Uterus (tissue), 4 donors: ENCODE results near the gene ASPSCR1. TPM values are rescaled to one million over a fixed set of nuclear protein-coding genes. Genes with fewer than 3 reads are reported as not detected.

ENCODE experiments used
- DNase-seq, 2 donors: peaks; one replicate each; pipeline ENCODE4 v3.0.0-alpha.2; 2019 to 2020
- H3K27ac ChIP-seq, 2 donors: fragments of 200-600 bp; sonication (generic); 1 replicate in 1 of 2; 2 replicates in 1 of 2; pipeline ENCODE4 v1.5.1; 2016 to 2018
- H3K27me3 ChIP-seq, 2 donors: fragments of 200-600 bp; sonication (generic); one replicate each; pipeline ENCODE4 v1.5.1; 2018 to 2019; ENCODE audit warnings: control low read depth in 1 of 2
- H3K36me3 ChIP-seq, 2 donors: fragments of 200-600 bp; sonication (generic); one replicate each; pipeline ENCODE4 v1.5.1; 2019; ENCODE audit warnings: control low read depth in 1 of 2
- H3K4me1 ChIP-seq, 2 donors: fragments of 200-600 bp; sonication (generic); one replicate each; pipeline ENCODE4 v1.5.1; 2018 to 2019; ENCODE audit warnings: control low read depth in 1 of 2
- H3K4me3 ChIP-seq, 2 donors: fragments of 200-600 bp; sonication (generic); 1 replicate in 1 of 2; 2 replicates in 1 of 2; pipeline ENCODE4 v1.5.1; 2018 to 2019; ENCODE audit warnings: mild to moderate bottlenecking in 1 of 2
- H3K9me3 ChIP-seq, 2 donors: fragments of 200-600 bp; sonication (generic); one replicate each; pipeline ENCODE4 v1.5.1; 2019; ENCODE audit warnings: control low read depth in 1 of 2
- POLR2A ChIP-seq, 2 donors: fragments of 450-650 bp; IDR thresholded peaks; one replicate each; pipeline ENCODE4 v1.6.1; 2016; ENCODE audit warnings: antibody characterized with exemption in 2 of 2, mild to moderate bottlenecking in 1 of 2, moderate library complexity in 1 of 2
- intact Hi-C: fragments of 100-400 bp; cut with DNase I; formaldehyde crosslinking; loops from one replicate; pipeline ENCODE4 v1.15.1; 2023; ENCODE audit warnings: low total_unique reads
- total RNA-seq, 4 donors: library from RNA; depleted of rRNA in 3 of 4; stranded (reverse); fragments of >200 nt in 3 of 4; gene quantifications; one replicate each; pipeline versions ENCODE4 v1.1.0 to v1.2.4, GENCODE V29; 2014 to 2023
- TF ChIP-seq, protein P1 (sequence below), 4 experiments: fragments of 200-600 bp in 2 of 4; fragments of 450-650 bp in 2 of 4; sonication (generic) in 2 of 4; IDR thresholded peaks; one replicate each; pipeline ENCODE4 v1.5.1; 2016 to 2019; ENCODE audit warnings: antibody characterized with exemption in 4 of 4, mild to moderate bottlenecking in 2 of 4, moderate library complexity in 1 of 4
- donor health status: DM: yes; HTN: yes; CAD: no.

The ASPSCR1 gene
- total RNA-seq, 4 donors from 2014 or later = 3.5 to 34.2 (median 13.6) TPM

GRCh38 chr17:81939881-81940385 lies 37.5 kb upstream of the ASPSCR1 start:
- H3K4me3 ChIP-seq = no peak overlapping the region
- TF ChIP-seq POLR2A (IDR thresholded peaks at IDR 0.05) = no peak
- TF ChIP-seq, protein P1, sequence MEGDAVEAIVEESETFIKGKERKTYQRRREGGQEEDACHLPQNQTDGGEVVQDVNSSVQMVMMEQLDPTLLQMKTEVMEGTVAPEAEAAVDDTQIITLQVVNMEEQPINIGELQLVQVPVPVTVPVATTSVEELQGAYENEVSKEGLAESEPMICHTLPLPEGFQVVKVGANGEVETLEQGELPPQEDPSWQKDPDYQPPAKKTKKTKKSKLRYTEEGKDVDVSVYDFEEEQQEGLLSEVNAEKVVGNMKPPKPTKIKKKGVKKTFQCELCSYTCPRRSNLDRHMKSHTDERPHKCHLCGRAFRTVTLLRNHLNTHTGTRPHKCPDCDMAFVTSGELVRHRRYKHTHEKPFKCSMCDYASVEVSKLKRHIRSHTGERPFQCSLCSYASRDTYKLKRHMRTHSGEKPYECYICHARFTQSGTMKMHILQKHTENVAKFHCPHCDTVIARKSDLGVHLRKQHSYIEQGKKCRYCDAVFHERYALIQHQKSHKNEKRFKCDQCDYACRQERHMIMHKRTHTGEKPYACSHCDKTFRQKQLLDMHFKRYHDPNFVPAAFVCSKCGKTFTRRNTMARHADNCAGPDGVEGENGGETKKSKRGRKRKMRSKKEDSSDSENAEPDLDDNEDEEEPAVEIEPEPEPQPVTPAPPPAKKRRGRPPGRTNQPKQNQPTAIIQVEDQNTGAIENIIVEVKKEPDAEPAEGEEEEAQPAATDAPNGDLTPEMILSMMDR (IDR thresholded peaks at IDR 0.05) = no peak
- intact Hi-C loops = no loop called here
- no peak overlapping the region for H3K27ac ChIP-seq
- peak in 1 of 2 donors; percentile 64 for DNase-seq
- no peaks in the 10 kb centered on the region for H3K9me3 ChIP-seq
- no peaks in the 10 kb centered on the region for H3K36me3 ChIP-seq
- peaks cover 0 to 7% of the 10 kb centered on the region in 2 donors for H3K4me1 ChIP-seq
- no peaks in the 10 kb centered on the region for H3K27me3 ChIP-seq

DNA sequence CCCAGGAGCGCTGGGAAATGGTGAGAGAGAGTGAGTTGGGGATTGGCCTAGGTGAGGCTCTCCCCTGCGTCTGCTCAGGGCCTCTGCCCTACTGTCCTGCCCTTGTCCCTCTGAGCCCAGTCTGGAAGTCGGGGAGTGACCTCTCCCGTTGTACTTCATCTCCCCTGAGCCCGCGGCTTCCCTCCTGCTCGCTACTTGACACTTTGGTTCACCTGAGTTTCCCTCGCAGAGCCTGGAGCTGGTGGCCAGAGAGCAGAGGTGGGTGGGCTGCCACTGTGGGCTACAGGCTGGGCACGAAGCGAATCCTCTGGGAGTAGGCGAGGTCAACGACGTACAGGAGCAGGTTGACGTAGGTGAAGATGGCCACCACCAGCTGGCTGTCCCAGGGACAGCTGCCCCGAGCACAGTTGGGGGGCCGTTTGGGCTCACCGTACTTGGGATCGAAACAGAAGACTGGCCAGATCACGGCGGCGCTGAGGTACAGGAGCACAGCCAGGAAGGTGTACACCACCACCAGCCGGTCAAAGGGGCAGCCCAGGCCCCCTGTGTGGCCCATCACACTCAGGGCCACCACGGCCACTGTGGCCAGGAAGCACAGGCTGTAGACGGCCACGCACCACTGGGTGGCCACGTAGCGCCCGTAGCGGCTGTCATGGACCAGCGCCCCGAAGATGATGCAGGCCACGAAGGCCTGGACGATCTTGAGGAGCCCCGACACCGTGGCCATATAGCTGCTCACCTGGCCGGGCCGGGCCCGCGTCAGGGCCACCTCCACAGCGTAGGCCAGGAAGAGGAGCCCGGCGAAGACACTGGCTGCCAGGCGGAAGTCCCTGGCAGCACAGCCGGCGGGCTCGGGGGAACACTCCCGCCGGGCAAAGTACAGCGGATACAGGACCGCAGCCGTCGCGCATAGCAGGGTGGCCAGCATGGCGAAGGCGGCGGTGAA lies 36.6 kb upstream of the ASPSCR1 start:
- H3K4me3 ChIP-seq = no peak overlapping the region
- no peak for DNase-seq
- TF ChIP-seq, protein P1 (IDR thresholded peaks at IDR 0.05) = no peak
- no peak for TF ChIP-seq POLR2A (IDR thresholded peaks at IDR 0.05)
- intact Hi-C loops = no loop called here
- H3K4me1 ChIP-seq = peaks cover 0 to 7% of the 10 kb centered on the region in 2 donors
- H3K27me3 ChIP-seq = no peaks in the 10 kb centered on the region
- no peaks in the 10 kb centered on the region for H3K9me3 ChIP-seq
- no peaks in the 10 kb centered on the region for H3K36me3 ChIP-seq
- H3K27ac ChIP-seq = no peak overlapping the region

GRCh38 chr17:81941484-81942166 lies 35.8 kb upstream of the ASPSCR1 start:
- Histone ChIP-seq H3K27ac (no peak overlapping the region), H3K27me3 (no peaks in the 10 kb centered on the region), H3K36me3 (no peaks in the 10 kb centered on the region), H3K4me3 (no peak overlapping the region), H3K4me1 (peaks cover 0 to 7% of the 10 kb centered on the region in 2 donors), H3K9me3 (no peaks in the 10 kb centered on the region)
- TF ChIP-seq, protein P1 (IDR thresholded peaks at IDR 0.05) = no peak
- no peak for TF ChIP-seq POLR2A (IDR thresholded peaks at IDR 0.05)
- DNase-seq = no peak
- intact Hi-C loops = no loop called here

DNA sequence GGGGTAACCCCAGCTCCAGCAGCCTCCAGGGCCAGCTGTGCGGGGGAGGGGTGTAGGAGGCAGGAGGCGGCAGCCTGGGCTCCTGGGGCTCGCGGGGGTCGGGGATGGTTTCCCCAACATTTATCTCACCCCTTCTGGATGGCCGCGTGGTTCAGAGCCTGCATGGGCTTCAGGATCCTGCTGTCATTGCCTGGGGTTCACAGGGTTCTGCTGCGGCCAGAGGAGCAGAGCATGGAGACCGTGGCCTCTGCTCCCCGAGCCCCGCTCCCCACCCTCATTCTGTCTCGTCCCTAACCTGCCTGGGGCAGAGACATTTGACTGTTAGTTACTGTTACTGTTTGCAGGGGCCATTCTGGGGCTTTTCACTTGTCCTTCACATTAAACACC lies 35.3 kb upstream of the ASPSCR1 start:
- Histone ChIP-seq H3K27ac (no peak overlapping the region), H3K4me3 (no peak overlapping the region), H3K9me3 (no peaks in the 10 kb centered on the region), H3K36me3 (no peaks in the 10 kb centered on the region), H3K27me3 (no peaks in the 10 kb centered on the region), H3K4me1 (peaks cover 0 to 7% of the 10 kb centered on the region in 2 donors)
- TF ChIP-seq, protein P1 (IDR thresholded peaks at IDR 0.05) = no peak
- no peak for TF ChIP-seq POLR2A (IDR thresholded peaks at IDR 0.05)
- intact Hi-C loops = no loop called here
- no peak for DNase-seq

DNA sequence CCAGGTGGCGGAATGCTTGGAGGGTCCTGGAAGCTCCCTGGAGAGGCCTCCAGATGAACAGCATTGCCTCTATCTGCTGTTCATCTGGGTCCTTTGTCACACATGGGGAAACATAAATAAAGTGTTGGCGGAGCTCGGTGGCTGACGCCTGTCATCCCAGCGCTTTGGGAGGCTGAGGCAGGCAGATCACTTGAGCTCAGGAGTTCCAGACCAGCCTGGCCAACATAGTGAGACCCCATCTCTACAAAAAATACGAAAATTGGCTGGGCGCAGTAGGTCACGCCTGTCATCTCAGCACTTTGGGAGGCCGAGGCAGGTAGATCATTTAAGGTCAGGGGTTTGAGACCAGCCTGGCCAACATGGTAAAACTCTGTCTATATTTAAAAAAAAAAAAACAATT lies 32.6 kb upstream of the ASPSCR1 start:
- TF ChIP-seq POLR2A (IDR thresholded peaks at IDR 0.05) = no peak
- TF ChIP-seq, protein P1 (IDR thresholded peaks at IDR 0.05) = no peak
- peaks cover 0 to 6% of the 10 kb centered on the region in 2 donors for H3K4me1 ChIP-seq
- intact Hi-C loops = no loop called here
- no peaks in the 10 kb centered on the region for H3K9me3 ChIP-seq
- H3K4me3 ChIP-seq = no peak overlapping the region
- H3K27ac ChIP-seq = no peak overlapping the region
- no peaks in the 10 kb centered on the region for H3K36me3 ChIP-seq
- no peaks in the 10 kb centered on the region for H3K27me3 ChIP-seq
- no peak for DNase-seq
